Hematopoietic multipotent progenitor cell (in vitro differentiated cells): Measurements from ENCODE around the gene SSRP1. TPM values are rescaled to one million over a fixed set of nuclear protein-coding genes. Genes with fewer than 3 reads are reported as not detected.
"Not testable (repeated sequence)": the region's sequence is repeated elsewhere in the genome, so short reads cannot be mapped to it uniquely, and the experiment has no call there.

Source experiments
- DNase-seq, 3 donors: peaks; one replicate each; pipeline ENCODE4 v3.0.0-alpha.2; 2011 to 2015; ENCODE audit warnings: low read depth in 2 of 3, low spot score in 2 of 3
- total RNA-seq: library from RNA; depleted of rRNA; stranded (reverse); fragments of >200 nt; gene quantifications from one replicate; pipeline ENCODE4 v1.2.3, GENCODE V29; 2012

The SSRP1 gene
- total RNA-seq: 89.9 TPM

GRCh38 chr11:57335343-57336110, at the start of gene SSRP1:
Gene SSRP1 (minus strand): TSS chr11:57335892. CDS start chr11:57335121, 771 bp downstream.
- DNase-seq: peak; percentile 60 to 91 (median 84)

GRCh38 chr11:57380975-57381374, 45.3 kb upstream of the SSRP1 start, which contains the start of gene PRG3:
Gene PRG3 (minus strand): TSS chr11:57381150. CDS start chr11:57380708, 442 bp downstream.
- no peak for DNase-seq

- peak in 1 of 3 donors; percentile 19 for DNase-seq
Measured at GRCh38 chr11:57379732-57380131, 44.0 kb upstream of the SSRP1 start.

- no peak for DNase-seq
Measured at GRCh38 chr11:57378186-57378585, 42.5 kb upstream of the SSRP1 start.

GRCh38 chr11:57377107-57377506, 41.4 kb upstream of the SSRP1 start:
- no peak for DNase-seq

GRCh38 chr11:57376095-57377090, 40.7 kb upstream of the SSRP1 start:
- DNase-seq: no peak

GRCh38 chr11:57375490-57375889, 39.8 kb upstream of the SSRP1 start:
- DNase-seq: no peak

GRCh38 chr11:57374966-57375365, 39.3 kb upstream of the SSRP1 start:
- no peak for DNase-seq

GRCh38 chr11:57373146-57373545, 37.5 kb upstream of the SSRP1 start:
- no peak for DNase-seq

- no peak for DNase-seq
Measured at GRCh38 chr11:57370941-57371340, 35.2 kb upstream of the SSRP1 start.

- DNase-seq: no peak
Measured at GRCh38 chr11:57370251-57370650, 34.6 kb upstream of the SSRP1 start.

- no peak for DNase-seq
Measured at GRCh38 chr11:57368845-57369232, 33.1 kb upstream of the SSRP1 start.

GRCh38 chr11:57368106-57368844, 32.6 kb upstream of the SSRP1 start:
- DNase-seq: peak in 2 of 3 donors; percentile 46 to 56

- no peak for DNase-seq
Measured at GRCh38 chr11:57364851-57365660, 29.4 kb upstream of the SSRP1 start.

GRCh38 chr11:57363131-57364080, 27.7 kb upstream of the SSRP1 start:
- DNase-seq: no peak

- no peak for DNase-seq
Measured at GRCh38 chr11:57361926-57362325, 26.2 kb upstream of the SSRP1 start.

- DNase-seq: not testable (repeated sequence)
Measured at GRCh38 chr11:57361420-57361819, 25.7 kb upstream of the SSRP1 start.

GRCh38 chr11:57360991-57361390, 25.3 kb upstream of the SSRP1 start:
- DNase-seq: no peak
